ENCODE data around the gene TJP1.

The TJP1 gene

DNA sequence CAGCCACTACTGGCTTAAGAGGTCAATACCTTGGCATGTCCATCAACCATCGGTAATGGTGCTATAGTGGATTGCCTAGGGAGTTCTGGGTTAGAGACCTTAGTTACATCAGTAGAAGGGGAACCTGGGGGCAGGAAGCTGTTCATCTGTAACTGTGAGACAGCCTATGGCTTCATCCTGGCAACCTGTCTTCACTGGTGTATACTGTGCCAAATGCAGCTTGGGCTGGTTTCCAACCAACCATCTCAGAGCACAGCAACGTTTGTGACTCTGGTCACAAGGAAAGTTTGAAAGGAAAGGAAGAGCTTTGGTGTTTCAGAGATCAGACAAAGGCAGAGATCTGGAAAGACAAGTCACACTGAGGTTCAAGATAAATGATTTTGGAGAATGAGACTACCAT is 93.8 kb downstream of the TJP1 start:
- Histone ChIP-seq H3K9me3 (ENCODE audit: control insufficient read depth, insufficient read depth, low read depth, low read length) (no peaks in the 10 kb centered on the region; the same call in 1 of the 2 replicates), H3K27ac (ENCODE audit: extremely low read depth, low read depth, low read length) (no peak overlapping the region), H3K4me1 (ENCODE audit: control insufficient read depth, insufficient read depth, low read length) (no peaks in the 10 kb centered on the region), H3K36me3 (ENCODE audit: control insufficient read depth in 2 of 2, insufficient read depth in 1 of 2, low read length in 2 of 2) (peaks cover 5 to 76% of the 10 kb centered on the region in 2 experiments), H3K4me3 (ENCODE audit: low read depth, low read length) (no peak overlapping the region)
- ChIA-PET POLR2A (no interaction called here), CTCF (interaction anchor here (0.5 kb wide), 1 partner anchor 72 kb away, joined by 3 read pairs; no protein-coding TSS in a partner anchor)
- TF ChIP-seq, protein P1, sequence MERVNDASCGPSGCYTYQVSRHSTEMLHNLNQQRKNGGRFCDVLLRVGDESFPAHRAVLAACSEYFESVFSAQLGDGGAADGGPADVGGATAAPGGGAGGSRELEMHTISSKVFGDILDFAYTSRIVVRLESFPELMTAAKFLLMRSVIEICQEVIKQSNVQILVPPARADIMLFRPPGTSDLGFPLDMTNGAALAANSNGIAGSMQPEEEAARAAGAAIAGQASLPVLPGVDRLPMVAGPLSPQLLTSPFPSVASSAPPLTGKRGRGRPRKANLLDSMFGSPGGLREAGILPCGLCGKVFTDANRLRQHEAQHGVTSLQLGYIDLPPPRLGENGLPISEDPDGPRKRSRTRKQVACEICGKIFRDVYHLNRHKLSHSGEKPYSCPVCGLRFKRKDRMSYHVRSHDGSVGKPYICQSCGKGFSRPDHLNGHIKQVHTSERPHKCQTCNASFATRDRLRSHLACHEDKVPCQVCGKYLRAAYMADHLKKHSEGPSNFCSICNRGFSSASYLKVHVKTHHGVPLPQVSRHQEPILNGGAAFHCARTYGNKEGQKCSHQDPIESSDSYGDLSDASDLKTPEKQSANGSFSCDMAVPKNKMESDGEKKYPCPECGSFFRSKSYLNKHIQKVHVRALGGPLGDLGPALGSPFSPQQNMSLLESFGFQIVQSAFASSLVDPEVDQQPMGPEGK (tag by site-specific recombination; IDR thresholded peaks at IDR 0.05) = no peak
- TF ChIP-seq ZFP41 (tag by site-specific recombination; IDR thresholded peaks at IDR 0.05; ENCODE audit: borderline replicate concordance) (no peak), ZNF624 (tag by site-specific recombination; IDR thresholded peaks at IDR 0.05) (no peak), ZNF426 (tag by site-specific recombination; IDR thresholded peaks at IDR 0.05) (no peak), TCF7L2 (IDR thresholded peaks at IDR 0.05; ENCODE audit: borderline replicate concordance, low read depth, low read length) (no peak), HOXD13 (CRISPR knock-in tag; IDR thresholded peaks at IDR 0.05; ENCODE audit: borderline replicate concordance) (no peak), ZNF266 (tag by site-specific recombination; IDR thresholded peaks at IDR 0.05; ENCODE audit: low read depth) (no peak)
- TF ChIP-seq, protein P2, sequence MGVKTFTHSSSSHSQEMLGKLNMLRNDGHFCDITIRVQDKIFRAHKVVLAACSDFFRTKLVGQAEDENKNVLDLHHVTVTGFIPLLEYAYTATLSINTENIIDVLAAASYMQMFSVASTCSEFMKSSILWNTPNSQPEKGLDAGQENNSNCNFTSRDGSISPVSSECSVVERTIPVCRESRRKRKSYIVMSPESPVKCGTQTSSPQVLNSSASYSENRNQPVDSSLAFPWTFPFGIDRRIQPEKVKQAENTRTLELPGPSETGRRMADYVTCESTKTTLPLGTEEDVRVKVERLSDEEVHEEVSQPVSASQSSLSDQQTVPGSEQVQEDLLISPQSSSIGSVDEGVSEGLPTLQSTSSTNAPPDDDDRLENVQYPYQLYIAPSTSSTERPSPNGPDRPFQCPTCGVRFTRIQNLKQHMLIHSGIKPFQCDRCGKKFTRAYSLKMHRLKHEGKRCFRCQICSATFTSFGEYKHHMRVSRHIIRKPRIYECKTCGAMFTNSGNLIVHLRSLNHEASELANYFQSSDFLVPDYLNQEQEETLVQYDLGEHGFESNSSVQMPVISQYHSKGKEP (tag by site-specific recombination; IDR thresholded peaks at IDR 0.05) = no peak
- TF ChIP-seq, protein P3, sequence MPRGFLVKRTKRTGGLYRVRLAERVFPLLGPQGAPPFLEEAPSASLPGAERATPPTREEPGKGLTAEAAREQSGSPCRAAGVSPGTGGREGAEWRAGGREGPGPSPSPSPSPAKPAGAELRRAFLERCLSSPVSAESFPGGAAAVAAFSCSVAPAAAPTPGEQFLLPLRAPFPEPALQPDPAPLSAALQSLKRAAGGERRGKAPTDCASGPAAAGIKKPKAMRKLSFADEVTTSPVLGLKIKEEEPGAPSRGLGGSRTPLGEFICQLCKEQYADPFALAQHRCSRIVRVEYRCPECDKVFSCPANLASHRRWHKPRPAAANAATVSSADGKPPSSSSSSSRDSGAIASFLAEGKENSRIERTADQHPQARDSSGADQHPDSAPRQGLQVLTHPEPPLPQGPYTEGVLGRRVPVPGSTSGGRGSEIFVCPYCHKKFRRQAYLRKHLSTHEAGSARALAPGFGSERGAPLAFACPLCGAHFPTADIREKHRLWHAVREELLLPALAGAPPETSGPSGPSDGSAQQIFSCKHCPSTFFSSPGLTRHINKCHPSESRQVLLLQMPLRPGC (tag by site-specific recombination; IDR thresholded peaks at IDR 0.05) = no peak
- TF ChIP-seq, protein P4, sequence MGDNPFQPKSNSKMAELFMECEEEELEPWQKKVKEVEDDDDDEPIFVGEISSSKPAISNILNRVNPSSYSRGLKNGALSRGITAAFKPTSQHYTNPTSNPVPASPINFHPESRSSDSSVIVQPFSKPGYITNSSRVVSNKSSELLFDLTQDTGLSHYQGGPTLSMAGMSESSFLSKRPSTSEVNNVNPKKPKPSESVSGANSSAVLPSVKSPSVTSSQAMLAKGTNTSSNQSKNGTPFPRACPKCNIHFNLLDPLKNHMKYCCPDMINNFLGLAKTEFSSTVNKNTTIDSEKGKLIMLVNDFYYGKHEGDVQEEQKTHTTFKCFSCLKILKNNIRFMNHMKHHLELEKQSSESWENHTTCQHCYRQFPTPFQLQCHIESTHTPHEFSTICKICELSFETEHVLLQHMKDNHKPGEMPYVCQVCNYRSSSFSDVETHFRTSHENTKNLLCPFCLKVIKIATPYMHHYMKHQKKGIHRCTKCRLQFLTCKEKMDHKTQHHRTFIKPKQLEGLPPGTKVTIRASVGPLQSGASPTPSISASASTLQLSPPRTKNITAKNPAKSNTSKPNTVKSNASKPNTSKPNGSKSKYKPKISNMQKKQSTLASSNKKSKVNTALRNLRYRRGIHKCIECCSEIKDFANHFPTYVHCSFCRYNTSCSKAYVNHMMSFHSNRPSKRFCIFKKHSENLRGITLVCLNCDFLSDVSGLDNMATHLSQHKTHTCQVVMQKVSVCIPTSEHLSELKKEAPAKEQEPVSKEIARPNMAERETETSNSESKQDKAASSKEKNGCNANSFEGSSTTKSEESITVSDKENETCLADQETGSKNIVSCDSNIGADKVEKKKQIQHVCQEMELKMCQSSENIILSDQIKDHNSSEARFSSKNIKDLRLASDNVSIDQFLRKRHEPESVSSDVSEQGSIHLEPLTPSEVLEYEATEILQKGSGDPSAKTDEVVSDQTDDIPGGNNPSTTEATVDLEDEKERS (tag by site-specific recombination; IDR thresholded peaks at IDR 0.05) = no peak

DNA sequence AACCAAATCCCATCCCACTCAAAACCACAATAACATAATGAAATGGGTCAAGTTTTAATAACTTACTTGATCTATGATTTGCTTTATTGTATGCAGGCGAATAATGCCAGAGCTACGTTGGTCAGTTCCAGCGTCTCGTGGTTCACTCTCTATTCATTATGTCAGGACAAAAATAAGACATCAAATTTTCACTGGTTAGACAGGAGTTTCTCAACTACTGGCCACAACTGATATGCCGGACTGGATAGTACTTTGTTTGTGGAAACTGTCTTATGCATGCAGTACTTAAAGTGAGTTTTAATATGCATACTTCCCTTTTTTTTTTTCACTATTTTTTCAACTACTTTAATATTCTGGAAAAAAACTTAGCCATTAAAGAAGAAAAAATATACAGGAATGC is 94.4 kb downstream of the TJP1 start:
- CTCF ChIA-PET = no interaction called here
- TF ChIP-seq, protein P5, sequence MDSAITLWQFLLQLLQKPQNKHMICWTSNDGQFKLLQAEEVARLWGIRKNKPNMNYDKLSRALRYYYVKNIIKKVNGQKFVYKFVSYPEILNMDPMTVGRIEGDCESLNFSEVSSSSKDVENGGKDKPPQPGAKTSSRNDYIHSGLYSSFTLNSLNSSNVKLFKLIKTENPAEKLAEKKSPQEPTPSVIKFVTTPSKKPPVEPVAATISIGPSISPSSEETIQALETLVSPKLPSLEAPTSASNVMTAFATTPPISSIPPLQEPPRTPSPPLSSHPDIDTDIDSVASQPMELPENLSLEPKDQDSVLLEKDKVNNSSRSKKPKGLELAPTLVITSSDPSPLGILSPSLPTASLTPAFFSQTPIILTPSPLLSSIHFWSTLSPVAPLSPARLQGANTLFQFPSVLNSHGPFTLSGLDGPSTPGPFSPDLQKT (IDR thresholded peaks at IDR 0.05; ENCODE audit: borderline replicate concordance, low read depth, low read length) = no peak
- TF ChIP-seq OVOL3 (tag by site-specific recombination; IDR thresholded peaks at IDR 0.05) (no peak), ZBTB21 (tag by site-specific recombination; IDR thresholded peaks at IDR 0.05) (no peak), SCRT1 (tag by site-specific recombination; IDR thresholded peaks at IDR 0.05; ENCODE audit: borderline replicate concordance) (no peak), ZNF266 (tag by site-specific recombination; IDR thresholded peaks at IDR 0.05; ENCODE audit: low read depth) (no peak), ZNF548 (tag by site-specific recombination; IDR thresholded peaks at IDR 0.05) (no peak), SP3 (tag by site-specific recombination; IDR thresholded peaks at IDR 0.05) (no peak), ZNF350 (tag by site-specific recombination; IDR thresholded peaks at IDR 0.05) (no peak)
- H3K27ac ChIP-seq (ENCODE audit: extremely low read depth, low read depth, low read length) = no peak overlapping the region
- H3K9me3 ChIP-seq (ENCODE audit: control insufficient read depth, insufficient read depth, low read depth, low read length) = no peaks in the 10 kb centered on the region; the same call in 1 of the 2 replicates
- no peaks in the 10 kb centered on the region for H3K4me1 ChIP-seq (ENCODE audit: control insufficient read depth, insufficient read depth, low read length)
- H3K36me3 ChIP-seq (ENCODE audit: control insufficient read depth in 2 of 2, insufficient read depth in 1 of 2, low read length in 2 of 2) = peaks cover 5 to 76% of the 10 kb centered on the region in 2 experiments
- POLR2A ChIA-PET = no interaction called here
- H3K4me3 ChIP-seq (ENCODE audit: low read depth, low read length) = no peak overlapping the region
